Gastroesophageal sphincter (tissue), 4 donors: ENCODE results near the gene SF3A1. TPM values are rescaled to one million over a fixed set of nuclear protein-coding genes. Genes with fewer than 3 reads are reported as not detected.

ENCODE experiments used
- ATAC-seq: fragments of 150-250 bp; one replicate; pipeline ENCODE4 v1.9.1; 2016; ENCODE audit warnings: mild to moderate bottlenecking, moderate library complexity
- H3K27ac ChIP-seq, 4 donors: fragments of 200-600 bp; sonication (generic) in 3 of 4; 1 replicate in 3 of 4; 2 replicates in 1 of 4; pipeline ENCODE4 v1.5.1; 2016 to 2019
- H3K27me3 ChIP-seq: fragments of 200-600 bp; sonication (generic); one replicate; pipeline ENCODE4 v1.5.1; 2019
- H3K36me3 ChIP-seq, 2 donors: fragments of 200-600 bp; sonication (generic); one replicate each; pipeline ENCODE4 v1.5.1; 2019; ENCODE audit warnings: control low read depth in 1 of 2
- H3K4me1 ChIP-seq, 3 donors: fragments of 200-600 bp; sonication (generic); 1 replicate in 2 of 3; 2 replicates in 1 of 3; pipeline ENCODE4 v1.5.1; 2016 to 2019; ENCODE audit warnings: control low read depth in 2 of 3
- H3K4me3 ChIP-seq, 2 donors: fragments of 200-600 bp; sonication (generic); one replicate each; pipeline ENCODE4 v1.5.1; 2019; ENCODE audit warnings: mild to moderate bottlenecking in 1 of 2, moderate library complexity in 1 of 2
- H3K9me3 ChIP-seq, 3 donors: fragments of 200-600 bp; sonication (generic); one replicate each; pipeline ENCODE4 v1.5.1; 2017 to 2019; ENCODE audit warnings: control low read depth in 2 of 3
- CTCF ChIP-seq, 4 experiments: fragments of 200-600 bp in 2 of 4; fragments of 450-650 bp in 2 of 4; sonication (generic) in 1 of 4; IDR thresholded peaks; one replicate each; pipeline ENCODE4 v1.5.1; 2017 to 2019; ENCODE audit warnings: antibody characterized with exemption in 4 of 4, mild to moderate bottlenecking in 2 of 4, moderate library complexity in 2 of 4
- EP300 ChIP-seq: sonication (generic); formaldehyde crosslinking; IDR thresholded peaks from one replicate; pipeline ENCODE4 v1.6.1; 2017; ENCODE audit warnings: antibody characterized with exemption, mild to moderate bottlenecking
- POLR2A ChIP-seq, 2 donors: fragments of 450-650 bp; IDR thresholded peaks; one replicate each; pipeline ENCODE4 v1.6.1; 2017; ENCODE audit warnings: antibody characterized with exemption in 2 of 2, mild to moderate bottlenecking in 2 of 2, moderate library complexity in 1 of 2
- POLR2AphosphoS5 ChIP-seq: sonication (generic); formaldehyde crosslinking; IDR thresholded peaks from one replicate; pipeline ENCODE4 v1.6.1; 2017; ENCODE audit warnings: antibody characterized with exemption
- WGBS, 2 donors: methylation state at CpG; one replicate each; pipeline ENCODE4 v1.1.5; 2018; ENCODE audit warnings: low coverage in 1 of 2; 5-methylcytosine and 5-hydroxymethylcytosine counted together
- total RNA-seq, 4 donors: library from RNA; depleted of rRNA; stranded (reverse); fragments of >200 nt; gene quantifications; one replicate each; pipeline ENCODE4 v1.1.0, GENCODE V29; 2016

SF3A1 gene
- total RNA-seq, 4 donors from 2014 or later = 46.1 to 80.8 (median 63.7) TPM

- no peak for ATAC-seq
- peaks cover 0 to 89% (median 58%) of the 10 kb centered on the region in 3 donors for H3K4me1 ChIP-seq
- 94 to 100% methylated on average over 3 of the region's 3 CpGs for WGBS, 2 donors
- H3K27me3 ChIP-seq = no peaks in the 10 kb centered on the region
- no peak overlapping the region for H3K4me3 ChIP-seq
- H3K36me3 ChIP-seq = peaks cover 0 to 22% of the 10 kb centered on the region in 2 donors
- H3K27ac ChIP-seq = no peak overlapping the region
- TF ChIP-seq EP300 = no peak
- TF ChIP-seq POLR2A (IDR thresholded peaks at IDR 0.05) = no peak
- TF ChIP-seq CTCF (IDR thresholded peaks at IDR 0.05) = no peak
- TF ChIP-seq POLR2AphosphoS5 = no peak
- no peaks in the 10 kb centered on the region for H3K9me3 ChIP-seq
Observed at GRCh38 chr22:30323246-30323645, 33.4 kb downstream of the SF3A1 start.

- peak overlapping the region in 2 of 4 donors; percentile 22 to 52 for H3K27ac ChIP-seq
- 70% methylated on average over 2 of the region's 2 CpGs; no CpG with 5 or more reads in 1 of the 2 donors for WGBS, 2 donors
- H3K4me3 ChIP-seq = no peak overlapping the region
- ATAC-seq = no peak
- TF ChIP-seq CTCF (IDR thresholded peaks at IDR 0.05) (no peak), EP300 (no peak), POLR2AphosphoS5 (no peak), POLR2A (IDR thresholded peaks at IDR 0.05) (no peak)
- peaks cover 0 to 22% of the 10 kb centered on the region in 2 donors for H3K36me3 ChIP-seq
- H3K9me3 ChIP-seq = no peaks in the 10 kb centered on the region
- peaks cover 0 to 97% (median 63%) of the 10 kb centered on the region in 3 donors for H3K4me1 ChIP-seq
- H3K27me3 ChIP-seq = no peaks in the 10 kb centered on the region
Observed at GRCh38 chr22:30321461-30321860, 35.2 kb downstream of the SF3A1 start.

- Histone ChIP-seq H3K4me3 (no peak overlapping the region), H3K27ac (peak overlapping the region in 3 of 4 donors; percentile 27 to 52 (median 48)), H3K4me1 (peaks cover 0 to 100% (median 63%) of the 10 kb centered on the region in 3 donors), H3K9me3 (no peaks in the 10 kb centered on the region), H3K36me3 (peaks cover 0 to 22% of the 10 kb centered on the region in 2 donors), H3K27me3 (no peaks in the 10 kb centered on the region)
- ATAC-seq = no peak
- WGBS, 2 donors = 80 to 100% methylated on average over 1 to 2 of the region's 3 CpGs
- no peak for TF ChIP-seq CTCF (IDR thresholded peaks at IDR 0.05)
- TF ChIP-seq EP300 = no peak
- TF ChIP-seq POLR2AphosphoS5 = no peak
- no peak for TF ChIP-seq POLR2A (IDR thresholded peaks at IDR 0.05)
Observed at GRCh38 chr22:30320021-30320556, 36.6 kb downstream of the SF3A1 start.

GRCh38 chr22:30318799-30319419 lies 37.8 kb downstream of the SF3A1 start:
- Histone ChIP-seq H3K4me1 (peaks cover 0 to 100% (median 52%) of the 10 kb centered on the region in 3 donors), H3K36me3 (peaks cover 0 to 22% of the 10 kb centered on the region in 2 donors), H3K4me3 (no peak overlapping the region), H3K27ac (peak overlapping the region in 3 of 4 donors; percentile 26 to 48 (median 27)), H3K9me3 (no peaks in the 10 kb centered on the region), H3K27me3 (no peaks in the 10 kb centered on the region)
- TF ChIP-seq CTCF (IDR thresholded peaks at IDR 0.05) = no peak
- no peak for TF ChIP-seq POLR2A (IDR thresholded peaks at IDR 0.05)
- TF ChIP-seq EP300 = no peak
- TF ChIP-seq POLR2AphosphoS5 = no peak
- ATAC-seq = no peak
- WGBS, 2 donors = 29 to 82% methylated on average over 2 to 7 of the region's 7 CpGs

- 100% methylated on average over 1 of the region's 1 CpG; no CpG with 5 or more reads in 1 of the 2 donors for WGBS, 2 donors
- Histone ChIP-seq H3K4me1 (peaks cover 0 to 100% (median 50%) of the 10 kb centered on the region in 3 donors), H3K9me3 (no peaks in the 10 kb centered on the region), H3K4me3 (no peak overlapping the region), H3K36me3 (peaks cover 0 to 22% of the 10 kb centered on the region in 2 donors), H3K27ac (peak overlapping the region in 2 of 4 donors; percentile 2 to 4), H3K27me3 (no peaks in the 10 kb centered on the region)
- ATAC-seq = no peak
- TF ChIP-seq POLR2AphosphoS5 = no peak
- TF ChIP-seq POLR2A (IDR thresholded peaks at IDR 0.05) = no peak
- no peak for TF ChIP-seq CTCF (IDR thresholded peaks at IDR 0.05)
- TF ChIP-seq EP300 = no peak
Observed at GRCh38 chr22:30317778-30318177, 38.9 kb downstream of the SF3A1 start.
